Activated T-cell treated with anti-CD3 and anti-CD28 coated beads, Interleukin-2, amount 50 U/mL, for 48 hours (primary cell): Measurements from ENCODE around the gene LRP10.
"Not testable (repeated sequence)": the region's sequence is repeated elsewhere in the genome, so short reads cannot be mapped to it uniquely, and the experiment has no call there.

Source experiments
- DNase-seq, 2 experiments: peaks; one replicate each; pipeline ENCODE4 v3.0.0-alpha.2; 2020

LRP10 gene

DNA sequence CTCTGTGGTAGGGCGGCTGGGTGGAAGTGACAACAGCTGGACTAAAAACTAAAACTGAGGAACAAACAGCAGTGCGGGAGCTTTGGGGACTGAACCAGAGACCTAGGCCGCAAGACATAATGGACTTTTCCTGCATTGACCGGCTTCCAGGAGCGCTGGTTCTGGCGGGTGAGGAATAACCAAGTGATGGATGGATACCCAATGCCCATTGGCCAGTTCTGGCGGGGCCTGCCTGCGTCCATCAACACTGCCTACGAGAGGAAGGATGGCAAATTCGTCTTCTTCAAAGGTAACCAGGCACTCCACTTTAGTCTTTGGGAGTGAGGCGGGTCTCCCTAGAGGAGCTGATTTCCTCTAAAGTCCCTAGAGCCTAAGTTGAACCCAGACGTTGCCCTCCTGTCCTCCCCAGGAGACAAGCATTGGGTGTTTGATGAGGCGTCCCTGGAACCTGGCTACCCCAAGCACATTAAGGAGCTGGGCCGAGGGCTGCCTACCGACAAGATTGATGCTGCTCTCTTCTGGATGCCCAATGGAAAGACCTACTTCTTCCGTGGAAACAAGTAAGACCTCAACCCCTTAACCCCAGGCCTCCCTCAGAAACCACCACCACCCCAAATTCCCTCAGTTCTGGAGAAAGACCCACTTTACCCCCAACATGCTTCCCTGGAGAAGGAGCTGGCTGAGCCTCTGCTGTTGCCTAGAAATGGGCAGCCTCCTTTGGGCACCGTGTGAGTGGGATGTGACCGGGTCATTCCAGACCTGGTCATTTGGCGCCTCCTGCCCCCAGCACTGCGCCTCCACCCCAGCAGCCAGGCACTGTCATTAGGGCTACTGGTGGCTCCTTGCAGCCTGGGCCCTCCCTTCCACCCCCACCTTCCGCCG is 27.1 kb upstream of the LRP10 start:
- no peak for DNase-seq

DNA sequence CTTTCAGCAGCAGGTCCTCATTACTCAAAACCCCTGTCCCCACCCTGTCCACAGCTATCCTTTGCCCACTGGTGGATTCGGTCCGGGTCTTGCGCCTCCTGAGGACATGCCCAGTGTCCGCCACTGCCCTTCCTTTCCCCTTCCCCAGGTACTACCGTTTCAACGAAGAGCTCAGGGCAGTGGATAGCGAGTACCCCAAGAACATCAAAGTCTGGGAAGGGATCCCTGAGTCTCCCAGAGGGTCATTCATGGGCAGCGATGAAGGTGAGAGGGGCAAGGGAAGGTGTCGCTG is 26.5 kb upstream of the LRP10 start:
- DNase-seq, result no peak

DNA sequence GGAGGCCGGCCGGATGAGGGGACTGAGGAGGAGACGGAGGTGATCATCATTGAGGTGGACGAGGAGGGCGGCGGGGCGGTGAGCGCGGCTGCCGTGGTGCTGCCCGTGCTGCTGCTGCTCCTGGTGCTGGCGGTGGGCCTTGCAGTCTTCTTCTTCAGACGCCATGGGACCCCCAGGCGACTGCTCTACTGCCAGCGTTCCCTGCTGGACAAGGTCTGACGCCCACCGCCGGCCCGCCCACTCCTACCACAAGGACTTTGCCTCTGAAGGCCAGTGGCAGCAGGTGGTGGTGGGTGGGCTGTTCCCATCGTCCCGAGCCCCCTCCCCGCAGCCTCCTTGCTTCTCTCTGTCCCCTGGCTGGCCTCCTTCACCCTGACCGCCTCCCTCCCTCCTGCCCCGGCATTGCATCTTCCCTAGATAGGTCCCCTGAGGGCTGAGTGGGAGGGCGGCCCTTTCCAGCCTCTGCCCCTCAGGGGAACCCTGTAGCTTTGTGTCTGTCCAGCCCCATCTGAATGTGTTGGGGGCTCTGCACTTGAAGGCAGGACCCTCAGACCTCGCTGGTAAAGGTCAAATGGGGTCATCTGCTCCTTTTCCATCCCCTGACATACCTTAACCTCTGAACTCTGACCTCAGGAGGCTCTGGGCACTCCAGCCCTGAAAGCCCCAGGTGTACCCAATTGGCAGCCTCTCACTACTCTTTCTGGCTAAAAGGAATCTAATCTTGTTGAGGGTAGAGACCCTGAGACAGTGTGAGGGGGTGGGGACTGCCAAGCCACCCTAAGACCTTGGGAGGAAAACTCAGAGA is 25.5 kb upstream of the LRP10 start:
- DNase-seq, result no peak

DNA sequence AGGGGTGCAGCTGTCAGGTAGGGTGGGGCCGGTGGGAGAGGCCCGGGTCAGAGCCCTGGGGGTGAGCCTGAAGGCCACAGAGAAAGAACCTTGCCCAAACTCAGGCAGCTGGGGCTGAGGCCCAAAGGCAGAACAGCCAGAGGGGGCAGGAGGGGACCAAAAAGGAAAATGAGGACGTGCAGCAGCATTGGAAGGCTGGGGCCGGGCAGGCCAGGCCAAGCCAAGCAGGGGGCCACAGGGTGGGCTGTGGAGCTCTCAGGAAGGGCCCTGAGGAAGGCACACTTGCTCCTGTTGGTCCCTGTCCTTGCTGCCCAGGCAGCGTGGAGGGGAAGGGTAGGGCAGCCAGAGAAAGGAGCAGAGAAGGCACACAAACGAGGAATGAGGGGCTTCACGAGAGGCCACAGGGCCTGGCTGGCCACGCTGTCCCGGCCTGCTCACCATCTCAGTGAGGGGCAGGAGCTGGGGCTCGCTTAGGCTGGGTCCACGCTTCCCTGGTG is 24.7 kb upstream of the LRP10 start:
- DNase-seq, result no peak

DNA sequence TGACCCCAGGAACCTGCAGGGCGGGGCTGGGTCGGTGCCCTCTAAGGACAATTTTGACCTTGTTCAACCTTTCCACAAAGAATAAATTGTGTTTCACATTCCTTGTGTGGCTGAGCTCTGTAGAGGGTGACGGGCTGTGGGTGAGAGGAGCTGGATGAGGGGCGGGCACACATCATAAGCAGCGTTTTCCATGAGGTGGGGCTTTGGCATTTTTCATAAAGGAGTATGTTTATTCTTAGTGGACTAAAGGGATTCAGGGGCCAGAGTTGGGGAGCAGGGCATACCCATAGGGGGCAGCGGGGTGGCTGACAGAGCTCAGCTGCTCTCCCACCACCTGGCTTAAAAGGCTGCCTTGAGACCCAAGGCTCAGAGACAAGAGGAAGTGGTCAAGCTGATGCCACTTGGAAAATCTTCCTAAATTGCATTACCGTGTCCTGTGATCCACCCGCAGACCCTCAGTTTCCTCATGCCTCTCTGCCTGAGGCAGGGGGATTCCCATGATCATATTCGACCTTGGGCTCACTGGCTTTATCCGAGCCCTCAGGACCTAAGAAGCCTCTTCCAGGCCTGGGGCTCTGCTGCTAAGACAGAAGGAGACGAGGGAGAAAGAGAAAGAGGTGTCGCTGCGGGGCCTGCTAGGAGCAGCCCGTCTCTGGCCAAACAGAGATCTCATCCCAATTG is 23.7 kb upstream of the LRP10 start:
- no peak for DNase-seq

DNA sequence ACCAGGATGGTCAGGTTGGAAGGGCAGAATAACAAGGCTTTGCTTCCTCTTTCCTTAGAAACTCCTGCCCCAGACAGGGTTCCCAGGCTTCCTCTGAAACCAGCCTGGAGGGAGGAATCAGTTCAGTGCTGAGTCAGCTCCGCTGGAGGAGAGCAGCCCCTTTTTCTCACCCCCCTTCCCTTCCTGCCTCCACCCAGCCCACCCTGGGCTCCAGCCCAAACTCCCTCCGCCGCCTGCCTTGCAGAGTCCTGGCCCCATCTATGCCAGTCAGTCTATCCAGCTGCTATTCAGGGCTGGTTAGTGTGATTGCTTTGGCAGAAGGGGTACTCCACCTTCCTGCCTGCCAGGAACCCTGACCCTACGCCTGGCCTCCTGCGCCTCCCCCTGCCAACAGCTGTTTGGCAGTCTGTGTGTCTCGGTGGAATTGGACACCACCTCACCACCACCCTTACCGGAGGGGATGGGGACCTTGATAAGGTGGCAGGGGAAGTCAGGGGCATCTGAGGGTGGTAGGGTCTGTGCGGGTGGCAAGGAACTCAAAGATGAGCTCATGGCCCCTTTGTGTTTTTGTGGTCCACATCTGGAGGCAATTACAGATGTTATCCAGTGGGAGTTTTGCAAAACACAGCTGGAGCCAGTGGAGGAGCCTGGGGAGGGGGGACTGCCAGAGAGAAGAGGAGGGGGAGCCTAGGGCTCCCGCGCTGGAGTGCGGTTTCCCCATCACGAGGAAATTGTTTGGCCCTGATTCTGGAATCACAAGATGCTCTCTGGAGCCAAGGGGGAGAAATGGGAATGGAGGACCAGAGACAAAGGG is 23.0 kb upstream of the LRP10 start:
- no peak for DNase-seq

DNA sequence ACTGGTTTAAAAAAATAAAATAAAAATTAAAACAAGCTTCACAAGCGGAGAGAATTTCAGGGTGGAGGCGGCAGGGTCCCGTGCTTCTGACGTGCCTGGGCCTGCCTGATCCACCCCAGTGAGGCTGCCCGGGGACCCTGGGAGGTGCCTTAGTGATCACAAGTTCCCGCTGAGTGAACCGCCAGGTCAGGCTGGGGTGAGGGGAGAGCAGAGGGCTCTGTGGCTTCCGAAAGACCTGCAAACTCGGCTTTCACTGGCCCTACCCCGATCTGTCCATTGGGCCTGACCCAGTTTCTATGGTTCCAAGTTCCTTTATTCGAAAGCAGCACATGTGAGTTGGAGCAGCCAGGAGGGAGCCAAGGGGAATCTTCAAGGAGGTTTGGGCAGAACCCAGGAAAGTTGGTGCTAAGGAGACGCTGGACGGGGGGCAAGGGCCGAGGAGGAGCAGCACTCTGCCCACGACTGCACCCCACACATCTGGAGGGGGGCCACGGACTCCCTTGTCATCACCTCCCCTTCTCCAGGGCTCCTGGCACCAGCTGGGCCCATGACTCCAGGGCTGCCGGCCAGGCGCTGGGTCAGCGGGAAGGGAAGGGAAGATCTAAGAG is 22.2 kb upstream of the LRP10 start:
- DNase-seq, result no peak

DNA sequence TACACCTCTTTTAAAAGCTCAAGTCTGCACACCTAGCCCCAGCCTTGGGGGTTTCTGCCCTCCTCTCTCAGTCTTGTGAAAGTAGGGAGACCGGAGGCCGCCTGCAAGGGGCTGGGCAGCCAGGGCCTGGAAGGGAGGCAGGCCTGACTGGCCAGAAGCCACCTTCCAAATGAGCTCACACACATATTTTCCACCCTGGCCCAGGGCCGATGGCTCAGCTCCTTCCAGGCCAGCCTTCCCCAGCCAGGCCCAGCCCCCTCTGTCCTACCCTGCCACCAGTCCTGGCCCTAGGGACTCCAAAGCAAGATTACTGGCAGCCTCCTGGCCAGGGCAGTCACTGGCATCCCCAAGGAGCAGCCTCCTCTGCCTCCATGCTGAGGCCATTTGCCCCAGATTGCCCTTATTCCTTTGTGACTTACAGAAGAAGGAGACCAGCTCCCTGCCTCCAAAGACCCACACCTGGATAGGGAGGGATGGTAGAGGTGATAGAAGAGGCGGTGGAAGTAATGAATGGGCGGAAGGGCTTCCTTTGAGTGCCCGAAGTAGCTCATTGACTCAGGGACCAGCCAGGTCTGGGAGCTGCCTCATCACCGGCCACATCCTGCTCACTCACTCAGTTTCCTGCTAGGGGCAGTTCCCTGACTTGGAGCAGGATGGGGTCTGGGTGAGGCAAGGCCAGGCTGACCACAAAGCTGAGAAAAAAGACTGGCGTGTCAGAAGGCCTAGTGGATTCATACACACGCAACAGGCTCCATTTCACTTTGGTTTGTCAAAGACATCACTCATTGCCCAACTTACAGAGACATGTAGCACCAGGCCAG is 20.4 kb upstream of the LRP10 start:
- peak; percentile 60 to 71 for DNase-seq

DNA sequence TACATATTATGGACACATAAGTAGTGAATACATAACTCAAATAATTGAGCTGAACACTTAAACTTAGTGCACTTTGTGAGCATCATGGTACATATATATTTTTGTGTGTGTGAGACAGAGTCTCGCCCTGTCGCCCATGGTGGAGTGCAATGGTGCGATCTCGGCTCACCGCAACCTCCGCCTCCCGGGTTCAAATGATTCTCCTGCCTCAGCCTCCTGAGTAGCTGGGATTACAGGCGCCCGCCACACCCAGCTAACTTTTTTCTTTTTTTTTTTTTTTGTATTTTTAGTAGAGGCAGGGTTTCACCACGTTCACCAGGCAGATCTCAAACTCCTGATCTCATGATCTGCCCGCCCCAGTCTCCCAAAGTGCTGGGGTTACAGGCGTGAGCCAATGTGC is 19.4 kb upstream of the LRP10 start:
- DNase-seq, result not testable (repeated sequence)

DNA sequence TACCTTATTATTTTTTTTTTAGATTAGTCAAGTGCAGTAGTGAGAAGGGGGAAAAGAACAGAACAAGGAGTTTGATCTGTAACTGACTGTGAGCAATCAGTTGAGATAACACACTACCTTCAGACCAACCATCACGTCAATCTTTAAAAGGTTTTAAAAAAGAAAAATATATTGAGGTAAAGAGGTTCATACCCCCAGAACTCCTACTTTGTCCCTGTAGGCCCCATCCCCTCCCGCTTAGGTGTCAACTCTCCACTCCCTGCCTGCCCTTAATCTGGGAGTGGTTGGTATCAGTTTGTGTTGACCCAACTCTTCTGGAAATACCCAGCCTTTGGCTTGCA is 19.0 kb upstream of the LRP10 start:
- no peak for DNase-seq

DNA sequence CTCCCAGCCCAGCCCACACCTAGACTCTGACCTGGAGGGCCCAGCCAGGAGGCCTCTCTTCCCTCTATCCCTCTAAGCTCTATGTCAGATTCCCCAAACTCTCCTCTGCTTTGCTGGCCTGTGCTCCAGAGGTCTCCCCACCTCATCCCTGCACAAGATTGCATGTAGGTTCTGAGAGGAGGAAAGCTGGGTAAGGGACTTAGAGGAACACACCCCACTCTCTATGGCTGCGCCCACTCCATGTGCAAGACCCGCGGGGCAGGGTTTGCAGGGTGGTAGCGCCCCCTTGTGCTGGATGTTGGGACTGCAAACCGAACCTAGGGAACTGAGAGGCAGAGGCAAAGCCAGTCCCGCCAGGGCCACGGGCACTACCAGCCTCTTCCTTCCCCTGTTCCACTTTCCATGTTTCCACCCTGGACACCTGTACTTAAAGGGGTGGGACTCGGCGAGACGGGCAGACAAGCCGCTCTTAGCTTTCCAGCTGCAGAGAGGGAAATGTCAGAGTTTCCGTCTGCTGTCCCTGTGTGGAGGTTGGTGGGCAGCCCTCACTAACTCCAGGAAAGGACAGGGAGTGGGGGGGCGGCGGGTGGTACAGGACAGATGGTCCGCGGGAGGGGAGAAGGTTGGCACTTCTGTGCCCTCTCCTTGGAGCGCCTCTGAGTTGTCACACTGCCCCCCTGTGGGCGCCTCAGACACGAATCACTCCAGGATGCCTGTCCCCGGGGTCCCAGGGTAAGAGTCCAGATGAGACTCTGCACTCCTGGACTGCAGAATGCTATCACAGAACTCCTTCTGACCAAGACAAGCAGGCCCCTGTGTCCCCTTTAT is 18.4 kb upstream of the LRP10 start:
- DNase-seq, result peak; percentile 98 to 99

DNA sequence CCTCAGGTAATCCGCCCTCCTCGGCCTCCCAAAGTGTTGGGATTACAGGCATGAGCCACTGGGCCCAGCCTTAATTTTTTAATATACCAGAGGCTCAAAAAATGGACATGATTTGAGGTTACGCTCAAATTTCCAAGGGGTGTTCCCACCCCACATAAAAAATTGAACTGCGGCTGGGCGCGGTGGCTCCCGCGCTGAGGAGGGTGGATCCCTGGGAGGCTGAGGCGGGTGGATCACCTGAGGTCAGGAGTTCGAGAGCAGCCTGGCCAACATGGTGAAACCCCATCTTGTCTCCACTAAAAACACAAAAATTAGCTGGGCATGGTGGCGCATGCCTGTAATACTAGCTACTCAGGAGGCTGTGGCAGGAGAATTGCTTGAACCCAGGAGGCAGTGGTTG is 17.2 kb upstream of the LRP10 start:
- not testable (repeated sequence) for DNase-seq

DNA sequence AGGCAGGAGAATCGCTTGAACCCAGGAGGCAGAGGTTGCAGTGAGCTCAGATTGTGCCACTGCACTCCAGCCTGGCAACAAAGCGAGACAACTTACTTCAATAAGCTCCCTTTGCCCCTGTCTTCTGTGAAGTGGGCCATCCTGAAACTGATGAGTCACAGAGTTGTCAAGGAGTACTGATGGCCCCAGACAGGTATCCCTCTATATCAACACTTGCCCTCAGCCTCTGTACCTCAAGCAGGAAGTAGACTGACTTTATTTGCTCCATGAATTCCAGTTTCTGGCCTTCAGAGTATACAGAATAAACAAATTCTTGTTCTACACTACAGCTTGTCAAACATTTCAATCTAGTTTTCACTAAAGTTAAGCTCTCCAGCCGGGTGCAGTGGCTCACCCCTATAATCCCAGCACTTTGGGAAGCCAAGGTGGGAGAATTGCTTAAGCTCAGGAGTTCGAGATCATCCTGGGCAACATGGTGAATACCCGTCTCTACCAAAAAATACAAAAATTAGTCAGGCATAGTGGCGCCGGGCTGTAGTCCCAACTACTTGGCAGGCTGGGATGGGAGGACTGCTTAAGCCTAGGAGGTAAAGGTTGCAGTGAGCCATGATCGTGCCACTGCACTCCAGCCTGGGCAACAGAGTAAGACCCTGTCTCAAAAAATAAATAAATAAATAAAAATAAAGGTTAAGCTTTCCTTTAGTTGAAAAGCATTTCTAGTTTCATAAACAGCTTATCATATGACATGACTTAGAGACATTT is 16.4 kb upstream of the LRP10 start:
- DNase-seq, result no peak

DNA sequence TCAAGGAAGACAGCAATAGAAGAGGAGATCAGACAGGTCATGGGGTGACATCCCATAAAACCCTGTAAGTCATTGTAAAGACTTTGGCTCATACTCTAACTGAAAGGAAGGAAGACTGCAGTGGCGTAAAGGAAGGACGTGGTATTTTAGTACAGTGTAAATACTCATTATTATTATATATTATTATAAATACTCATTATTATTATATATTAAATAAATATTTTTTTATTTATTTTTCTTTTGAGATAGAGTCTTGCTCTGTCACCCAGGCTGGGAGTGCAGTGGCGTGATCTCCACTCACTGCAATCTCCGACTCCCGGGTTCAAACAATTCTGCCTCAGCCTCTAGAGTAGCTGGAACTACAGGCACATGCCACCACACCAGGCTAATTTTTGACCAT is 15.1 kb upstream of the LRP10 start:
- no peak for DNase-seq

DNA sequence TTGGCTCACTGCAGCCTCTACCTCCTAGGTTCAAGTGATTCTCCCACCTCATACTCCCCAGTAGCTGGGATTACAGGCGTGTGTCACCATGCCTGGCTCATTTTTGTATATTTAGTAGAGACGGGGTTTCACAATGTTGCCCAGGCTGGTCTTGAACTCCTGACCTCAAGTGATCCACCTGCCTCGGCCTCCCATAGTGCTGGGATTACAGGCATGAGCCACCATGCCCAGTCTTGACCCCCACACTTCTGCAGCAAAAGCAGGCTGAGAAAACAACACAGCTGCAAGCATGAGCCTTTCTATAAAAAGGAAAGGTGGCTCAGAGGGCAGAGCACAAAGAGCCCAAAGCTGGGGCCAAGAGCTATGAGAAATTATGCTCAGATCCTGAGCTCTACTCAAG is 11.2 kb upstream of the LRP10 start:
- DNase-seq, result not testable (repeated sequence)

DNA sequence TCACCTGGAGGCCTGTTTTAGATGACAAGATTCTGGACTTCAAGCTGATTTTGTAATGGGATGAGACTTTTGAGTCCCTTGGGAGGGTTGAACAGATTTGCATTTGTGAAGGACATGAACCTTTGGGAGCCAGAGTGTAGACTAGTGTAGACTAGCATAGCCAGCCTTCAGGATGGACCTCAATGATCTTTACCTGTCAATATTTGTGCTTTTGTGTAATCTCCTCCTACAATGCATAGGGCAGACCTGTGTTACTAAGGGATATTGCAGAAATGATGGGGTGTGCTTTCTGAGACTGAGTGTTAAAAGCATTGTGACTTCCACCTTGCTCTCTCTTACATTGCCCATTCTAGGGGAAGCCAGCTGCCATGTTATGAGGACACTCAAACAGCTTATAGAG is 9.9 kb upstream of the LRP10 start:
- no peak for DNase-seq

DNA sequence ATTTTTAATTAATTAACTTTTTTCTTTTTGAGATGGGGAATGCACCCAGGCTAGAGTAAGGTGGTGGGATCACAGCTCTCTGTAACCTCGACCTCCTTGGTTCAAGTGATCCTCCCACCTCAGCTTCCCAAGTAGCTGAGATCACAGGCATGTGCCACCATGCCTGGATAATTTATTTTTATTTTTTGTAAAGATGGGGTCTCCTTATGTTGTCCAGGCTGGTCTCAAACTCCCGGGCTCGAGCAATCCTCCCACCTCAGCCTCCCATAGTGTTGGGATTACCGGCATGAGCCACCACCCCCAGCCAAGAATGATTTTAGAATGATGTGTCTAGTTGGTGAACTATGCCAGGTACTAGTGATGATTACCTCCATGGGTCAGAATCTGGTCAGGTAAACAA is 6.6 kb upstream of the LRP10 start:
- no peak for DNase-seq

DNA sequence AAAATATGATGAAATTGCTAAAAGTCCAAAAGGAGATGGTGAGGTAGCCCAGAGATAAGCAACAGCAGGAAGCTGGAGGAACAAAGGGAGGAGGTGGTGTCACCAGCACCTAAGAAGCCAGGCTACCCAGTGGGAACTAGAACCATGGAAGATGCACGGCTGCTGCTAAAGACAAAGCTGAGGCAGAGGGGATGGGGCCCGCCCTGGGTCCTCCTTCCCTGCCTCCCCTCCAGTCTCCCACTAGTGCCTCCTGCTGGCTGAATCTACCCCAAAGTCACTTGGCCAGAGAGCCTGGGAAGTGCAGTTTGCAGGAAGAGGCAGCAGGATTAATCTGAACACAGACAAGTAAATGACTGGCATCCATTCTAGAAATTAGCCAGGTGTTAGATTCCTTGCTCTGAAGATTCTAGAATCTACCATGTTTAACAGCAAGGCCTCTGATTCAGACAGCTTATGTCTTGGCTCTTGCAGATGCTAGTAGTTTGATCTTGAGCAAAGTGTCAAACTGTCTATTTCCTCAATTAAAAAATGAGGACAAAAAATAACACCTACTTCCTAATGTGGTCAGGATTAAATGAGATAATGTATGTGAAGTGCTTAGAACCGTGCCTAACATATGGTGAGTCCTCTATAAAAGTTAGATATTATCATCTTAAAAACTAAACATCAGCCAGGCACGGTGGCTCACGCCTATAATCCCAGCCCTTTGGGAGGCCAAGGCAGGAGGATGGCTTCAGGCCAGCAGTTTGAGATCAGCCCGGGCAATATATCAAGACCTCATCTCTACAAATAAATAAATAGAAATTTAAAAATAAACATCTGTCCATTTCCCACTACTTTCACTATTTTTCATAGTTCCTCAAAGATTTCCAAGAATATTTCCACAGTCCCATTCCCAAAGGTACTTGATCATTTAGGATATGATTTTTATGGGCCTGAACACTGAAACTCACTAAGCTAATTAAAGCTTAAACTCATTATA is 5.8 kb upstream of the LRP10 start:
- peak in 1 of 2 experiments; percentile 53 for DNase-seq
